HEK293T (cell line): ENCODE results near the gene SPIRE1.

ENCODE experiments used
- BHLHE40 ChIP-seq: fragments of 450-650 bp; IDR thresholded peaks from 2 replicates; pipeline ENCODE4 v1.6.1; 2016; ENCODE audit warnings: mild to moderate bottlenecking, moderate library complexity, borderline replicate concordance
- ELF4 ChIP-seq: fragments of 450-650 bp; IDR thresholded peaks from 2 replicates; pipeline ENCODE4 v1.6.1; 2017; ENCODE audit warnings: antibody characterized with exemption
- FOXM1 ChIP-seq: fragments of 450-650 bp; IDR thresholded peaks from 2 replicates; pipeline ENCODE4 v1.6.1; 2017; ENCODE audit warnings: mild to moderate bottlenecking, borderline replicate concordance
- HDGF ChIP-seq: fragments of 450-650 bp; IDR thresholded peaks from 2 replicates; pipeline ENCODE4 v1.6.1; 2017; ENCODE audit warnings: antibody characterized with exemption, borderline replicate concordance
- PKNOX1 ChIP-seq: fragments of 450-650 bp; IDR thresholded peaks from 2 replicates; pipeline ENCODE4 v1.6.1; 2016
- SP1 ChIP-seq: fragments of 450-650 bp; IDR thresholded peaks from 2 replicates; pipeline ENCODE4 v1.6.1; 2017
- SUZ12 ChIP-seq: fragments of 450-650 bp; IDR thresholded peaks from 2 replicates; pipeline ENCODE4 v1.6.1; 2016; ENCODE audit warnings: mild to moderate bottlenecking
- TARDBP ChIP-seq: fragments of 450-650 bp; IDR thresholded peaks from 2 replicates; pipeline ENCODE4 v1.6.1; 2016

GRCh38 chr18:12658426-12659138 is 675 bp upstream of the SPIRE1 start:
- TF ChIP-seq FOXM1 (no peak), SP1 (no peak), BHLHE40 (no peak), TARDBP (no peak), PKNOX1 (no peak), SUZ12 (no peak), HDGF (no peak), ELF4 (no peak)
